Midbrain (tissue), 1 donor: ENCODE results near the gene CLMP.
"Not testable (repeated sequence)": the region's sequence is repeated elsewhere in the genome, so short reads cannot be mapped to it uniquely, and the experiment has no call there.

ENCODE experiments used
- DNase-seq: peaks from one replicate; lab custom pipeline; 2025; lab: John Stamatoyannopoulos, UW

Gene CLMP

GRCh38 chr11:123132881-123133280 is 62.2 kb downstream of the CLMP start:
- no peak for DNase-seq

- not testable (repeated sequence) for DNase-seq
Observed at GRCh38 chr11:123132034-123132766, 62.8 kb downstream of the CLMP start.

DNA sequence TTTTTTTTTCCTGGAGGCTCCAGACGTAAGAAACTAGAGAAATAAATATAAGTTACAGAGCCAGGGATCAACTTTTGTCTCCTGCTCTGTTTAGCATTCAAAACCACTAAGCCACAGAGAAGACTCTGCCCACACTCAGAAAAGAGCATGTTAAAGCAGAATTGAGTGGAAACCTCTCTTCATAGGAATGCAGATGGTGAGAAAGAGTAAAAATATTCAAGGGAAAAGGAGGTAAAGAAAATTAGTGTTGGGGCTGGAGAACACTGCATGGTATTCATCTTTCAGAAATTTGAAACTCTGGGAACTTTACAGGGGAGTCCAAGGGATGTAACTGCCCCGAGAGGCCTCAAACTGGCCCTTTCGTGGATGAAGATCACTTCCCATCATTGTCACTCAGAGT is 65.1 kb downstream of the CLMP start:
- no peak for DNase-seq

DNA sequence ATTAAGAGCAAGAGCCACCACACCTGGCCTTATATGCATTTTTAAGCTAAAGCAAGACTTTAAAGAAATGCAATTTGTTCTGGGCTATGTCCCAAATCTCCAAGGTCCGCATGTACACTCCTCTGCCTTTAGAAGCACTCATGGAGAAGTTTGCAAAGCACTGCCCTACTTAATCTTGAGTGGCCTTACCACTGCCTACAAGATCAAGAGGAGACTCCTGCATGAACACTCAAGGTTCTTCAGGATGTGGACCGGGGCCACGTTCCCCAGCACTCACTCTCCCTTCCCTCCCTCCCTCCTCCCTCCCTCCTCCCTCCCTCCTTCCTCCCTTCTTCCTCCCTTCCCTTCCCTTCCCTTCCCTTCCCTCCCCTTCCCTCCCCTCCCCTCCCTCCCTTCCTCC is 69.9 kb downstream of the CLMP start:
- no peak for DNase-seq

DNA sequence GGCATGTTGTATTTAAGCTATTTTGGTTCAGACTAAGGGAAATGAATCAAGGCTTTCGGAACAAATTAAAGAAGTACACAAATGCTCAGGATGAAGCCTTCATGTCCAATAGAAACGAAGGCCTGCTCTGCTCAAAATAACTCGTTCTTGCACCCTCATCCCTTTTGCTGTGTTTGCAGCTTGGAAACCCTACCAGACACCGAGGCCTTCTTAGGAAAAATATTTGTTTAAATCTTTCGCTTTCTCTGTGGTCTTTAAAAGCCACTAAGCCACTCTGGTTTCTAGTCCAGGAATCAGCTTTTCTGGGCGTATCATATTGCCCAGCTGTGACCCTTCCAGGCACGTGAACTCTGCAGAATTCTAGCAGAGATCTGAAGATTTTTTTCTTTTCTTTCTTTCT is 72.2 kb downstream of the CLMP start:
- DNase-seq, result no peak

- no peak for DNase-seq
Observed at GRCh38 chr11:123122341-123122740, 72.7 kb downstream of the CLMP start.

DNA sequence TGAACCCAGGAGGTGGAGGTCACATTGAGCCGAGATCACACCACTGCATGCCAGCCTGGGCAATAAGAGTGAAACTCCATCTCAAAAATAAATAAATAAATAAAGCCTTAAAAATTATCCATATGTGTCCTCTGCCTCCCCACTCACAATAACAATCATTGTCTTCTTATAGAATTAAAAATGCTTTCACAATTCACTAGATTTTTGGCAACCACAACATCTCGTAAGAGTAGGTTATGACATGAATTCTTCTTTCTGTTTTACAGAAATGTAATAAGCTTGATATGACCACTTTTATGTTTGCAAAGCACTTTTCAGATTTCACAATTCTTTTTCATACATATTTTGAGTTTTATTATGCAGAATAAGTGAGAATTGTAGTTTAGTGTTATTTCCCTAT is 78.6 kb downstream of the CLMP start:
- DNase-seq, result no peak

- DNase-seq, result peak; percentile 38
Observed at GRCh38 chr11:123111465-123111864, 83.6 kb downstream of the CLMP start.

- DNase-seq, result no peak
Observed at GRCh38 chr11:123110397-123110796, 84.7 kb downstream of the CLMP start.

DNA sequence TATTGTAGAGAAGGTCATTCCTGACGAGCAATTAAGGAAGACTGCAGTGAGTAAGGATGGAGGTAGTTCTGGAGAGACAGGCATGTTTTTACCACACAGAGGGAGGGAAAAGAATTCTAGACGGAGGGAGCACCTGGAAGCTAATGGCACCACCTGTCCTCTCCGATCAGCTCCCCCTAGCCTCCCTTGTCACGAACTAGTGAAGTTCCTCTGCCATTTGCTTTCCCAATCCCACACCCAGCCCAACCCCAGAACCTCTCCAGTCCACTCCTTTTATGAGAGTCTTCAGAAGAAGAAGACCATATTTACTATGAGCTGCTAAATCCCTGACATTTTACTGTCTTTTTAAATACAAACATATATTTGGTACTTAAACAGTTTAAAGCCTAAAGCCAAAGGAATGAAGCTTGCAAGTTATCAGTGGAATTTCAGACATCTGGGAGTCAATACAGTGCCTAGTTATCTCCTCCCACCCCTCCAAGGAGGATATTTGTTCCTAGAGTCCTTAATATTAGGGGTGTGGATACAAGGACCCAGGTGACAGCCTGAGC is 87.0 kb downstream of the CLMP start:
- DNase-seq, result no peak

DNA sequence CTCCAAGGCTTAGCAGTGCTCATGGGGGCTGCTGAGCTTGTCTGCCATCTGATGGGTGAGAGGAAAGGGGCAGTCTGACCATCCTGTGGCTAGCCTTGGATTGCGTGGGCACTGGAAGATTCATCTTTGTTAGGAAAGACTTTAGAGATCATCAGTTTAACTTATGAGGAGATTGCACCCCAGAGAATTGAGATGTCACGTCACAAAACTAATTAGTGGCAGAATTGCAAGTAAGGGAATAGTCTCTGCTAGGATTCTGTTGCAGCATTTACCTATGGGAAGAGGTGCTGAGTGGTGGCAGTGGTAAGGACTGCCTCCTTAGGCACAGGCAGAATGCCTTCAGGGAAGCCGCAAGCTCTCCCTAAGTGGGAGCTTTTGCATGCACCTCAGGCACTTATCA is 90.4 kb downstream of the CLMP start:
- no peak for DNase-seq

DNA sequence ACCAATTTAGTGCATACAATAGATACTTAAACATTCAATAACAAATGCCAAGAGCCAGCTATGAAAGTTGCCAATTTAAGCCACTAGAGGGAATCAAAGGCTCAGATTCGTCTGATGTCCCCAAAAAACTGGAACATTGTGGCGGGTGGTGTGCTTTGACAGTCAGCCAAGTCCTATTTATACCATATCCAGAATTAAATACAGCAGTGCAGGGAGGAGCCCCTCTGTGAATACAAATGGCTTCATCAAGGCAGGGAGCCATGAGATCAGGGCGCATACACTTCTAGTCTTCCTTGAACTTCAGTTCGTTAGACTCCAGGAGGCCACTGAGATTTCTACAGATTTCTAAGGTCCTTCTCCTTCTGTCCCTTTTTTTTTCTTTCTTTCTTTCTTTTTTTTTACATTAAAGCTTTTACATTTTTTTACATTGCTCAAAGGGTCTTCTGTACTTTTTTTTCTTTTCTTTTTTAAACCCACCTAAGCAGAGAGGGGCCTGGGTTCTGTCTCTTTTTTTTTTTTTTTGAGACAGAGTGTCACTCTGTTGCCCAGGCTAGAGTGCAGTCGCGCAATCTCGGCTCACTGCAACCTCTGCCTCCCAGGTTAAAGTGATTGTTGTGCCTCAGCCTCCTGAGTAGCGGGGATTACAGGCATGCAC is 91.6 kb downstream of the CLMP start:
- DNase-seq, result peak; percentile 78

GRCh38 chr11:123100379-123101085 is 94.5 kb downstream of the CLMP start:
- no peak for DNase-seq

DNA sequence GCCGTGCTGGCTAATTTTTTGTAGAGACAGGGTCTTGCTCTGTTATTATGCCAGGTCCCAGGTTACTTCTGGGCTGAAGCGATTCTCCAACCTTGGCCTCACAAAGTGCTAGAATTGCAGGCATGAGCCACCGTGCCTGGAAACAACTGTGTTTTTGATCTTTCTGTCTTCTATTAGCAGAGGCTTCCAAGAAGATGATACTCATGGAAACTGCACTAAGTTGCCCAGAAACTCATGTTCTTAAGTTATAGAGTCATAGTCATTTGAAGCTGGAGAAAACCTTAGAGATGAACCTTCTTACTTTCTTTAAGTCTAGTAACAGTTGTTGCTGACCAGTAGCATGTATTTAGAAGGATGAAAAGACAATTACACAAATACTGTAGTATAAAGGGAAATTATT is 96.1 kb downstream of the CLMP start:
- no peak for DNase-seq

DNA sequence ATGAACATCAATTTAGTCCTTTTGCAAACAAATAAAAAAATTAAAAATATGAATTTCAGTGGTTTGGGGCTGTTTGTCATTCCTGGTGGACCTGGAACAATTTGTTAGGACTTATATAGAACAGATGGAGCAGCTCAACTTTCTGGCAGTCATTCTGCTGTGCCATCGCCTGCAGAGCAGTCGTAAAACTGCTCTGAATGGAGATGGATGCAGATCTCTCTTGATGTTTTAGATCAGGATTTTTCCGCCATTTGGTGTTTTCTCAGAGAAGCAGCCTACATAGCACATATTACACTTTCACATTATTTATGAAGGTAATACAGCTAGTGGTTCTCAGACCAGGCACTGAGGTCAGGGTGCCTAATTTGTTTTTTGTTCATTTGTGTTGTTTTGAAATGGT is 101.3 kb downstream of the CLMP start:
- DNase-seq, result no peak

- DNase-seq, result no peak
Observed at GRCh38 chr11:123091506-123091905, 103.5 kb downstream of the CLMP start.

DNA sequence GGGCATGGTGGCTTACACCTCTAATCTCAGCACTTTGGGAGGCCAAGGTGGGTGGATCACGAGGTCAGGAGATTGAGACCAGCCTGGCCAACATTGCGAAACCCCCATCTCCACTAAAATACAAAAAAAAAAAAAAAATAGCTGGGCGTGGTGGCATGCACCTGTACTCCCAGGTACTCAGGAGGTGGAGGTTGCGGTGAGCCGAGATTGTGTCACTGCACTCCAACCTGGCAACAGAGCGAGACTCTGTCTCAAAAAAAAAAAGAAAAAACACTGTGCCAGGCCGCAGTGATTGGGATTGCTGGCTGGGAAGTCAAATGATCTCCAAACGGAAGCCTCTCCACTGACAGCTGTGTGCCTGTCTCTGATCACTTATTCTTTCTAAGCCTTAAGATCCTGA is 104.9 kb downstream of the CLMP start:
- not testable (repeated sequence) for DNase-seq

- DNase-seq, result not testable (repeated sequence)
Observed at GRCh38 chr11:123088896-123089295, 106.2 kb downstream of the CLMP start.

DNA sequence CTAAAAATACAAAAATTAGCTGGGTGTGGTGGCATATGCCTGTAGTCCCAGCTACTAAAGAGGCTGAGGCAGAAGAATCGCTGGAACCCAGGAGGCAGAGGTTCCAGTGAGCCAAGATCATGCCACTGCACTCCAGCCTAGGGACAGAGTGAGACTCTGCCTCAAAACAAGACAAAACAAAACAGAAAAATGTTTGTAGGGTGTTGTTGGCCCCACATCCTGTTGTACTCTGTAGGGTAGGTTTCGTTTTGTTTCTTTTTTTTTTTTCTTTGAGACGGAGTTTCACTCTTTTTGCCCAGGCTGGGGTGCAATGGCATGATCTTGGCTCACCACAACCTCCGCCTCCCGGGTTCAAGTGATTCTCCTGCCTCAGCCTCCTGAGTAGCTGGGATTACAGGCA is 107.4 kb downstream of the CLMP start:
- DNase-seq, result not testable (repeated sequence)

GRCh38 chr11:123086305-123086704 is 108.7 kb downstream of the CLMP start:
- no peak for DNase-seq

- DNase-seq, result no peak
Observed at GRCh38 chr11:123085497-123085896, 109.6 kb downstream of the CLMP start.

- DNase-seq, result no peak
Observed at GRCh38 chr11:123084454-123084853, 110.6 kb downstream of the CLMP start.

GRCh38 chr11:123083623-123084029 is 111.4 kb downstream of the CLMP start:
- no peak for DNase-seq
